ENCODE results near the gene BORCS6. TPM values are rescaled to one million over a fixed set of nuclear protein-coding genes. Genes with fewer than 3 reads are reported as not detected.
"Not testable (repeated sequence)": the region's sequence is repeated elsewhere in the genome, so short reads cannot be mapped to it uniquely, and the experiment has no call there.

The BORCS6 gene
- total RNA-seq, 2 experiments from 2014 or later, result 6.1 to 6.4 TPM

DNA sequence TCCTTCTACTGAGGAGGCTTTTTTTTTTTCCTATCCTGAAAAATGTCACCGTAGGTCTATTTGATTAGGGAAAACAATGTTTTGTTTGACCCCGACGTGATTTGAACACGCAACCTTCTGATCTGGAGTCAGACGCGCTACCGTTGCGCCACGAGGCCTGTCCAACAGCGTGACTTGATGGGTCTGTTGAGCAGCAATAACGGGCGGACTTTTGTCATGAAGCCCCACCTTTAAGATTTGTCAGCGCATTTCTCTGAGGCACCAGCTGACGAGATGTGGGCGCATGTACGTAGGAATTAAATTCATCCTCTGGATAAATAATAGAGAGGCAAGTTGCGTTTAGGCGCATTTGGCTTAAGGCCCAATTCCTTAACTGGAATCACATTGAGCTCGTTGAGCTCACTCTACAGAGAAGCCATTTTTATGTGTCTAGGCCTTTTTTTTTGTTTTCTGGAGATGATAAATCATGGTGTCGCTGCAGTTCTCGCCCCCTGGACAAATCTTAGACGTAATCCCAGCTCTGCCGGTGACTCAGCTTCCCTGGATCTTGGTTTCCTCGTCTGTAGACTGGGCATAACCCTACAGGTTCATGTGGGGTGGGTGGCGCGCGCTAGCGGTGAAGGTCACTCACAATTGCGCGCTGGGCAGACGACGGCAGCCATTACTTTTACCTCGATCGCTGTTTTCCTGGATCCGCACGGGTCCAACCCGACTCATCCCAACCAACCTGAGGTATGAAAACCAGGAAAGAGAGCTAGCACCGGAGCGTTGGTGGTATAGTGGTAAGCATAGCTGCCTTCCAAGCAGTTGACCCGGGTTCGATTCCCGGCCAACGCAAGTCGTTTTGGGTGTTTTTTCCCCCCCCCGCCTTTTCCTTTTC is 31.0 kb upstream of the BORCS6 start:
- no peaks in the 10 kb centered on the region for H3K27me3 ChIP-seq (ENCODE audit: control insufficient read depth in 1 of 2, insufficient read depth in 2 of 2, low read length in 2 of 2)
- peak; percentile 16 for ATAC-seq (ENCODE audit: poor library complexity)
- POLR2A ChIA-PET, result interaction anchor here (0.8 to 19.8 kb wide), 23 partner anchors 12 to 534 kb away, joined by 3 to 630 read pairs (median 22); partner anchors contain the start of genes ALOXE3, AURKB, BORCS6 and CTC1
- peak overlapping the region; percentile 98 for H3K4me3 Mint-ChIP-seq
- peaks cover 48% of the 10 kb centered on the region for H3K36me3 Mint-ChIP-seq (ENCODE audit: low read depth)
- H3K27ac ChIP-seq (ENCODE audit: low read depth in 1 of 2, low read length in 2 of 2), result peak overlapping the region; percentile 89 to 95
- CTCF ChIA-PET, result interaction anchor here (0.6 to 4.0 kb wide), 13 partner anchors 9 to 156 kb away, joined by 3 to 30 read pairs (median 5); partner anchors contain the start of genes AURKB, BORCS6, KRABD2 and PFAS
- no peaks in the 10 kb centered on the region for H3K9me3 ChIP-seq (ENCODE audit: control insufficient read depth in 1 of 2, insufficient read depth in 1 of 2, low read length in 2 of 2)
- H3K27me3 Mint-ChIP-seq, result peaks cover 30% of the 10 kb centered on the region
- peaks cover 57% of the 10 kb centered on the region for H3K4me1 Mint-ChIP-seq (ENCODE audit: low read depth)
- TF ChIP-seq, protein P1, sequence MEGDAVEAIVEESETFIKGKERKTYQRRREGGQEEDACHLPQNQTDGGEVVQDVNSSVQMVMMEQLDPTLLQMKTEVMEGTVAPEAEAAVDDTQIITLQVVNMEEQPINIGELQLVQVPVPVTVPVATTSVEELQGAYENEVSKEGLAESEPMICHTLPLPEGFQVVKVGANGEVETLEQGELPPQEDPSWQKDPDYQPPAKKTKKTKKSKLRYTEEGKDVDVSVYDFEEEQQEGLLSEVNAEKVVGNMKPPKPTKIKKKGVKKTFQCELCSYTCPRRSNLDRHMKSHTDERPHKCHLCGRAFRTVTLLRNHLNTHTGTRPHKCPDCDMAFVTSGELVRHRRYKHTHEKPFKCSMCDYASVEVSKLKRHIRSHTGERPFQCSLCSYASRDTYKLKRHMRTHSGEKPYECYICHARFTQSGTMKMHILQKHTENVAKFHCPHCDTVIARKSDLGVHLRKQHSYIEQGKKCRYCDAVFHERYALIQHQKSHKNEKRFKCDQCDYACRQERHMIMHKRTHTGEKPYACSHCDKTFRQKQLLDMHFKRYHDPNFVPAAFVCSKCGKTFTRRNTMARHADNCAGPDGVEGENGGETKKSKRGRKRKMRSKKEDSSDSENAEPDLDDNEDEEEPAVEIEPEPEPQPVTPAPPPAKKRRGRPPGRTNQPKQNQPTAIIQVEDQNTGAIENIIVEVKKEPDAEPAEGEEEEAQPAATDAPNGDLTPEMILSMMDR (IDR thresholded peaks at IDR 0.05), result no peak
- H3K36me3 ChIP-seq (ENCODE audit: insufficient read depth, low read length), result peaks cover 6% of the 10 kb centered on the region
- H3K4me3 ChIP-seq (ENCODE audit: low read length), result peak overlapping the region; percentile 75
- H3K4me1 ChIP-seq (ENCODE audit: insufficient read depth, low read length), result peaks cover 57% of the 10 kb centered on the region
- H3K9me3 Mint-ChIP-seq, result peaks cover 2% of the 10 kb centered on the region
- H3K27ac Mint-ChIP-seq, result peak overlapping the region; percentile 99
- DNase-seq, result peak; percentile 71 to 91 (median 84)
- intact Hi-C loops (cut with DNase I, micrococcal nuclease), result loop anchor here (1.0 to 5.0 kb wide), 6 partner anchors 30 to 161 kb away; partner anchors contain the start of genes ALOXE3 (in 1 of the 2), BORCS6 (in 1 of the 2) and RPL26 (in 1 of the 2)

DNA sequence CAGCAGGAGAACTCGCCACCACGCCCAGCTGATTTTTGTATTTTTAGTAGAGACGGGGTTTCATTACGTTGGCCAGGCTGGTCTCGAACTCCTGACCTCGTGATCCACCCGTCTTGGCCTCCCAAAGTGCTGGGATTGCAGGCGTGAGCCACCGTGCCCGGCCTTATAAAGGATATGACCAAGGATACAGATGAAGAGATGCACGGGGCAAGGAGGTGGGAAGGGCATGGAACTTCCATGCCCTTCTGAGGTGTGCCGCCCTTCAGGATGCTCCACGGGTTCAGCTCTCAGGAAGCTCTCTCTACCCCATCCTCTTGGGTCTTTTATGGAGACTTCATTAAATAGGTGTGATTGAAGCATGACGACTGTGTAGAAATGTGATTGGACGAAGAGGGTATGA is 24.0 kb upstream of the BORCS6 start:
- Mint-ChIP-seq H3K4me1 (ENCODE audit: low read depth) (peaks cover 19% of the 10 kb centered on the region), H3K4me3 (peak overlapping the region; percentile 48)
- H3K9me3 ChIP-seq (ENCODE audit: control insufficient read depth in 1 of 2, insufficient read depth in 1 of 2, low read length in 2 of 2); H3K4me3 ChIP-seq (ENCODE audit: low read length); POLR2A ChIA-PET; H3K36me3 Mint-ChIP-seq (ENCODE audit: low read depth); DNase-seq; ATAC-seq (ENCODE audit: poor library complexity); H3K27me3 Mint-ChIP-seq; H3K27ac ChIP-seq (ENCODE audit: low read depth in 1 of 2, low read length in 2 of 2); H3K27ac Mint-ChIP-seq; H3K36me3 ChIP-seq (ENCODE audit: insufficient read depth, low read length); CTCF ChIA-PET; H3K9me3 Mint-ChIP-seq; H3K27me3 ChIP-seq (ENCODE audit: control insufficient read depth in 1 of 2, insufficient read depth in 2 of 2, low read length in 2 of 2): not testable (repeated sequence)
- peaks cover 16% of the 10 kb centered on the region for H3K4me1 ChIP-seq (ENCODE audit: insufficient read depth, low read length)
- intact Hi-C loops (cut with DNase I, micrococcal nuclease), result loop anchor here (5.0 kb wide), 1 partner anchor 33 kb away; the partner anchor contains the start of genes CTC1 (in 2 of the 2) and PFAS (in 2 of the 2)

DNA sequence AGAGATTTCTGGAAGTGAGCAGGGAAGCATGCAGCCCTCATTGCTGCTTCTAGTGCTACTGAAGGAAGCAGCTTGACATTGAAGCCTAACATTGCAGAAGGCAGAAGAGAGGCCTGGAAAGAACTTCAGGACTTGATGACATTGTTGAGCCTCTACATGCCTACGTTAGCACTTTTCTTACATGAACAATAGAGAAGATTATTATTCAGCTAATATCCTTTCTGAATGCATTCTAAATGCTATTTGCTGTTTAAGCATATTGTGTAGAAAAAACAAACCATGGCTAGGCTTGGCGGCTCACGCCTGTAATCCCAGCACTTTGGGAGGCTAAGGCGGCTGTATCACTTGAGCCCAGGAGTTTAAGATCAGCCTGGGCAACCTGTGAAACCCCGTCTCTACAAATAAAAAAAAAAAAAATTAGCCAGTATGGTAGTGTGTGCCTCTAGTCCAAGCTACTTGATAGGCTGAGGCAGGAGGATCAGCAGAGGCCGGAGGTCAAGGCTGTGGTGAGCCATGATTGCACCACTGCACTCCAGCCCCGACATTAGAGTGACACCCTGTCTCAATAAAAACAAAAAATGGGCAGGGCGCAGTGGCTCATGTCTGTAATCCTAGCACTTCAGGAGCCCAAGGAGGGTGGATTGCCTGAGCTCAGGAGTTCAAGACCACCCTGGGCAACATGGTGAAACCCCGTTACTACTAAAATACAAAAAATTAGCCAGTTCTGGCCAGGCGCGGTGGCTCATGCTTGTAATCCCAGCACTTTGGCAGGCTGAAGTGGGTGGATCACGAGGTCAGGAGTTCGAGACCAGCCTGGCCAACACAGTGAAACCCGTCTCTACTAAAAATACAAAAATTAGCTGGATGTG is 22.6 kb upstream of the BORCS6 start:
- Histone ChIP-seq H3K9me3 (ENCODE audit: control insufficient read depth in 1 of 2, insufficient read depth in 1 of 2, low read length in 2 of 2) (no peaks in the 10 kb centered on the region), H3K4me3 (ENCODE audit: low read length) (no peak overlapping the region), H3K4me1 (ENCODE audit: insufficient read depth, low read length) (peaks cover 16% of the 10 kb centered on the region), H3K36me3 (ENCODE audit: insufficient read depth, low read length) (no peaks in the 10 kb centered on the region), H3K27me3 (ENCODE audit: control insufficient read depth in 1 of 2, insufficient read depth in 2 of 2, low read length in 2 of 2) (no peaks in the 10 kb centered on the region), H3K27ac (ENCODE audit: low read depth in 1 of 2, low read length in 2 of 2) (no peak overlapping the region)
- ATAC-seq (ENCODE audit: poor library complexity) (no peak), DNase-seq (no peak)
- Mint-ChIP-seq H3K4me3 (no peak overlapping the region), H3K27me3 (no peaks in the 10 kb centered on the region), H3K4me1 (ENCODE audit: low read depth) (peaks cover 19% of the 10 kb centered on the region), H3K9me3 (no peaks in the 10 kb centered on the region), H3K36me3 (ENCODE audit: low read depth) (no peaks in the 10 kb centered on the region), H3K27ac (no peak overlapping the region)
- intact Hi-C loops (cut with DNase I, micrococcal nuclease), result loop anchor here (5.0 kb wide), 1 partner anchor 35 kb away; the partner anchor contains the start of genes CTC1 (in 2 of the 2) and PFAS (in 2 of the 2)
- TF ChIP-seq, protein P1 (IDR thresholded peaks at IDR 0.05), result no peak
- POLR2A ChIA-PET, result interaction anchor here (0.7 to 8.7 kb wide), 3 partner anchors 10 to 39 kb away, joined by 3 to 109 read pairs (median 5); no protein-coding TSS in a partner anchor
- CTCF ChIA-PET, result interaction anchor here (0.6 to 1.0 kb wide), 3 partner anchors 8 to 92 kb away, joined by 3 to 4 read pairs (median 3); no protein-coding TSS in a partner anchor

Measured in CD4-positive, alpha-beta T cell (primary cell).